Measurements from ENCODE around the gene NFXL1. TPM values are rescaled to one million over a fixed set of nuclear protein-coding genes. Genes with fewer than 3 reads are reported as not detected.

The NFXL1 gene
- 10 to 100 TPM in 3 of 4 donors, 1 to 10 TPM in 1; 6.5 to 15.0 (median 10.6) TPM for total RNA-seq

GRCh38 chr4:47914220-47914925 lies at the start of gene NFXL1:
Gene NFXL1 (minus strand): TSS chr4:47914583. CDS start chr4:47914203, 380 bp downstream.
- intact Hi-C loops (cut with DNase I): loop anchor here (10.0 kb wide), 1 partner anchor 450 kb away; the partner anchor contains the start of gene COMMD8

GRCh38 chr4:47954677-47955076 lies 40.3 kb upstream of the NFXL1 start:
- intact Hi-C loops (cut with DNase I): no loop called here
- WGBS: 83% methylated on average over 6 of the region's 6 CpGs

More at GRCh38 chr4:47914220-47914925, at the start of gene NFXL1:
- TF ChIP-seq POLR2A (IDR thresholded peaks at IDR 0.05; ENCODE audit: low read depth) (peak; percentile 27), CTCF (IDR thresholded peaks at IDR 0.05) (no peak), POLR2AphosphoS5 (IDR thresholded peaks at IDR 0.05) (peak; percentile 89 to 95), EP300 (IDR thresholded peaks at IDR 0.05) (no peak)
- WGBS: 1% methylated on average over 50 of the region's 55 CpGs
- H3K27ac ChIP-seq (replicated peaks in 1 of 4): peak within 1 kb of the TSS; percentile 81 to 88 (median 84)
- H3K4me3 ChIP-seq: peak within 1 kb of the TSS; percentile 85 to 92 (median 90)
- peaks cover 10 to 19% (median 12%) of the 10 kb centered on the region in 4 donors for H3K36me3 ChIP-seq
- DNase-seq (ENCODE audit: extremely low spot score): peak; percentile 98
- no peaks in the 10 kb centered on the region for H3K9me3 ChIP-seq
- H3K27me3 ChIP-seq: no peaks in the 10 kb centered on the region
- peaks cover 11 to 20% (median 17%) of the 10 kb centered on the region in 4 donors for H3K4me1 ChIP-seq

GRCh38 chr4:47954245-47954644 lies 39.9 kb upstream of the NFXL1 start:
- no peak for DNase-seq (ENCODE audit: extremely low spot score)
- H3K36me3 ChIP-seq: no peaks in the 10 kb centered on the region
- WGBS: 73% methylated on average over 10 of the region's 10 CpGs
- intact Hi-C loops (cut with DNase I): no loop called here
- no peaks in the 10 kb centered on the region for H3K9me3 ChIP-seq
- no peaks in the 10 kb centered on the region for H3K27me3 ChIP-seq
- H3K4me1 ChIP-seq: no peaks in the 10 kb centered on the region
- H3K27ac ChIP-seq (replicated peaks in 1 of 4): no peak overlapping the region
- no peak overlapping the region for H3K4me3 ChIP-seq
- TF ChIP-seq POLR2AphosphoS5 (IDR thresholded peaks at IDR 0.05) (no peak), POLR2A (IDR thresholded peaks at IDR 0.05; ENCODE audit: low read depth) (no peak), CTCF (IDR thresholded peaks at IDR 0.05) (no peak), EP300 (IDR thresholded peaks at IDR 0.05) (no peak)

More at GRCh38 chr4:47954677-47955076, 40.3 kb upstream of the NFXL1 start:
- Histone ChIP-seq H3K27ac (replicated peaks in 1 of 4) (no peak overlapping the region), H3K4me3 (no peak overlapping the region), H3K27me3 (no peaks in the 10 kb centered on the region), H3K36me3 (no peaks in the 10 kb centered on the region), H3K9me3 (no peaks in the 10 kb centered on the region), H3K4me1 (no peaks in the 10 kb centered on the region)
- no peak for DNase-seq (ENCODE audit: extremely low spot score)
- TF ChIP-seq POLR2AphosphoS5 (IDR thresholded peaks at IDR 0.05): no peak
- no peak for TF ChIP-seq EP300 (IDR thresholded peaks at IDR 0.05)
- TF ChIP-seq POLR2A (IDR thresholded peaks at IDR 0.05; ENCODE audit: low read depth): no peak
- TF ChIP-seq CTCF (IDR thresholded peaks at IDR 0.05): no peak

GRCh38 chr4:47945930-47946726 lies 31.7 kb upstream of the NFXL1 start:
- H3K27ac ChIP-seq (replicated peaks in 1 of 4): no peak overlapping the region
- H3K4me3 ChIP-seq: no peak overlapping the region
- TF ChIP-seq POLR2AphosphoS5 (IDR thresholded peaks at IDR 0.05): no peak
- TF ChIP-seq CTCF (IDR thresholded peaks at IDR 0.05): no peak
- no peak for TF ChIP-seq POLR2A (IDR thresholded peaks at IDR 0.05; ENCODE audit: low read depth)
- no peak for TF ChIP-seq EP300 (IDR thresholded peaks at IDR 0.05)
- H3K27me3 ChIP-seq: no peaks in the 10 kb centered on the region
- 88% methylated on average over 5 of the region's 5 CpGs for WGBS
- DNase-seq (ENCODE audit: extremely low spot score): no peak
- H3K36me3 ChIP-seq: no peaks in the 10 kb centered on the region
- intact Hi-C loops (cut with DNase I): no loop called here
- H3K4me1 ChIP-seq: no peaks in the 10 kb centered on the region
- no peaks in the 10 kb centered on the region for H3K9me3 ChIP-seq
